GM21737 (cell line): ENCODE results near the gene MELK.

Experiments used
- ATAC-seq: cut with Tn5 transposase; IDR thresholded peaks from one replicate; pipeline ENCODE4 v1.9.1; 2021; ENCODE audit warnings: mild to moderate bottlenecking, moderate library complexity; ENCODE audit not compliant: unreplicated experiment

MELK gene

DNA sequence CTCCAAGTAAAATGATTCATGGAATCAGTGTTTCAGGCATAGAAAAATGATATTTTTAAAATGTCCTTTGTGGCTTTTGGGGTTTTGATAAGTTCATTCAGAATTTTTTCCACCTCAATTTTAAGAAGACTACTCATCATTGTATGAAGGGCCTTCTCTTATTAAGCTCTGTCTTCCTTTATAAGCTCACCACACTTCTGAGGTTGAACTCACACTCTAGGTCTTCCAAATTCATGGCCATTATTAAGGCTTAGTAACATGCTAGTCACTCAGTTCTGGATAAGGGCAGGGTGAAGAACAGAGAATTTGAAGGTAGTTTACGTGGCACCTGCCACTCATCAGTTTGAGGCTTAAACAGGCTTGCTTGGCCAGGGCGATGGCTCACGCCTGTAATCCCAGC is 4.2 kb downstream of the MELK start:
- ATAC-seq: no peak

- no peak for ATAC-seq
Observed at GRCh38 chr9:36584620-36585460, 12.1 kb downstream of the MELK start.

DNA sequence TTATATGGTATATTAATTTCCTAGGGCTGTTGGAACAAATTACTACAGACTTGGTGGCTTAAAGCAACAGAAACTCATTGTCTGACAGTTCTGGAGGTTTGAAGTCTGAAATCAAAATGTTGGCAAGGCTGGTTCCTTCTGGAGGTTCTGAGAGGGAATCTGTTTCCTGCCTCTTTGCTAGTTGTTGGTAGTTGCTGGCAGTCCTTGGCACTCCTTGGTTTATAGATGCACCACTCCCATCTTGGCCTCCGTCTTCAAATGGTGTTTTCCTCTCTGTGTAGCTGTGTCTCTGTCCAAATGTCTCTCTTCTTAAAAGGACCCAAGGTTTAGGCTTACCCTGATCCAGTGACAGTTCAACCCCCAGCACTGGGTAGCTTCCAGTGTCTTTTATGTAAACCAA is 17.5 kb downstream of the MELK start:
- no peak for ATAC-seq

GRCh38 chr9:36592801-36593583 is 20.3 kb downstream of the MELK start:
- ATAC-seq: no peak

- no peak for ATAC-seq
Observed at GRCh38 chr9:36594213-36594612, 21.5 kb downstream of the MELK start.

- no peak for ATAC-seq
Observed at GRCh38 chr9:36597412-36598178, 24.9 kb downstream of the MELK start.

GRCh38 chr9:36598273-36598672 is 25.6 kb downstream of the MELK start:
- ATAC-seq: no peak

DNA sequence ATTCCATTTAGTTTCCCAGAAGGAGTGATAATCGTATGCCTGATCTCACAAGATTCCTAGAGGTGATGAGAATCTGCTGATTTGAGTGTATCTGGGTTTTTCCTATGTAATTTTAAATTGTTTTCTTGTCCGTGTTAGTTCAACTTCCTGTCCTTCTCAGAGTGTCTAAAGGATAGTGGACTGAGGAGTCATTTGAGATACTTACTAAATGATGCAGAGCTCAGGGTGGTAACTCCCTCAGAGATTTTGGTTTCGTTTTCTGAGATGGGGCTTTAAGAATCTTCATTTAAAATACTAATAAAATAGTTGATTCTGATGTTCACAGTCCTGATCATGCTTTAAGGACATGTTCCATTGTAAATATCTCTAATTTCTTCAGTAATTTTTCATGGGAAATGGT is 30.3 kb downstream of the MELK start:
- ATAC-seq: no peak

DNA sequence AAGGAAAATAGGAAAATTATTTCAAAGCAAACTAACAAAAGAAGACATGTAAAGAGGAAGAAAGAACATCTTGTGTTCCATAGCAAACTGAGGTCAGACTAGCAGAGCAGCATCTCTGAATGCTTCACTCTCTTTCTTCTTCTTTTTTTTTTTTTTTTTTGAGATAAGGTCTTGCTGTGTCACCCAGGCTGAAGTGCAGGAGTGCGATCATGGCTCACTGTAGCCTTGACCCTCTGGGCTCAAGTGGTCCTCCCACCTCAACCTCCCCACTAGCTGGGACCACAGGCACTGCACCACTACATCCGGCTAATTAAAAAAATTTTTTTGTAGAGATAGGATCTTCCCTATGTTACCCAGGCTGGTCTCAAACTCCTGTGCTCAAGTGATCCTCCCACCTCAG is 36.6 kb downstream of the MELK start:
- ATAC-seq: no peak

- no peak for ATAC-seq
Observed at GRCh38 chr9:36622121-36622520, 49.4 kb downstream of the MELK start.

DNA sequence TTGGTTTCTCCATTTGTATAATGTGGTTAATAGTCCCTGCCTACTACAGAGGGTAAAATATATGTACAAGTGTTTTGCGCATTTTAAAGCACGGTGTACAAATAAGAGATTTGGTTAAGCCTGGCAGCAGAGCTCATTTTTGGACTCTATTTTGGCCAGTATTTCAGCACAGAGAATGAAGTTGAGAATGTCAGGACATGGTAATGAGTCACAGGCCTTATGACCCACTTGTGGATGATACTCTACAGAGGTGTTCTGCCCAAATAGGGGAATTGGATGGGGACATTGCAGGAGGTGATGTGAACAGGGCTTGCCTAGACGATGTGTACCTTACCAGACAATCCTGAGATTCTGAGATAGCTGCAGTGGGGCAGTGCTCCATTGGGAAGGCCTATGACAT is 50.6 kb downstream of the MELK start:
- no peak for ATAC-seq

- no peak for ATAC-seq
Observed at GRCh38 chr9:36625006-36625615, 52.4 kb downstream of the MELK start.

GRCh38 chr9:36632892-36633291 is 60.2 kb downstream of the MELK start:
- no peak for ATAC-seq

DNA sequence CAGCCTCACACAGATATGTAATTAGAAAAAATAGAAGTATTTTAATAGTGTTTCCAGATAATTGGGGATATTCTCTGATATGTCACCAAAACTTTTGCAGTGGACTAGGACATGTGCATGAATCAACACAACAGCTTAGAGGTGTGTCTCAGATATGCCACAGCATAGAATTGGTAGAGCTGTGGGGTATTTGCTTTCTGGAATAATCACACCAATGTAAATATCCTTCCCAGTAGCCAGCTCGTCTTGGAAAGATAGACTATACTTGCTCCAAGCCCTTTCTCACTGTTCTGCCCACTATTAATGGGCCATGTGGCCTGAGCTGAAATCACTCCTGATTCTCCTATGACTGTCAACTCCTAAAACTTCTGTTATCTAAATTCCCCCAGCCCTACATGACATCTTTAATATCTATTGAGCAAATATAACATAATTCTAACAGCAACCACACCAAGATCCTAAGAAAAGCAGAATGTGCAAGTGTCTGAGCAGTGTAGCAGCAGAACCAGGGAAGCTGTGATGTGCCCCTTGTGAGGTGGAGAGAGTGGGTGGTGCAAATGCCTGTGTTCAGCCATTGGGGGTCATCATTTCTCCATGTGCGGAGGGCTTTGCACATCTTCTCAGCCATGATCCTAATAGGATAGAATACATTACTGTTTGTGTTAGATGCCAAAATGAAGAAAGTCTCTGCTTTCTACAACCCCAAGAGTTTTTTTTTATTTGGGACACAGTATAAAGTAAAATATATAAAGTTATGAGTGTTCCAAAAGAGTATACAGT is 65.0 kb downstream of the MELK start:
- no peak for ATAC-seq

DNA sequence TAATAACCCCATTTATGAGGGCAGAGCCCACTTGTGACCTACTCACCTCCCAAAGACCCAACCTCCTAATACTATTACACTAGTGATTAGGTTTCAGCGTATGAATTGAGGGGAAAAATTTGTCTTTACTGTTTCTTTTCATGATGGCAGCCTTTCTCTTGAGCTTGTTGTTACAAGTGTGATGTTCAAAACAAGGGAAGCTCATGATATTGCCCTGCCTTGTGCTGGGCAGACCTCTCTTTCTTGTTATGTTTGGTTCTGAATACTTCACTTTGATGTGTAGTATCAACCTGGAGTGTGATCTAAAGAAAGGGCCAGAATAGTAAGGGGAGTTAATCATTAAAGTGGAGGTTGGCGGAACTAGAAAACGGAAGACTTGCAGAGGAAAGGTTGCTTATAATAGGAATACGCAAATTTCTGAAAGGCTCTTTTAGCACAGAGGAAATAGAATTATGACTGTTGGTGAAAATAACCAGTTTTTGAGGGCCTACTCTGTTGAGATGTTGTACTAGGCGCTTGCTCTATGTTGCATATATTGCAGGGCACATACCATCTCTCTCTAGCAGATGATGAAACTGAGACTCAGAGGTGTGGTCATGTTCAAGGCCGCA is 68.2 kb downstream of the MELK start:
- peak; percentile 69 for ATAC-seq

DNA sequence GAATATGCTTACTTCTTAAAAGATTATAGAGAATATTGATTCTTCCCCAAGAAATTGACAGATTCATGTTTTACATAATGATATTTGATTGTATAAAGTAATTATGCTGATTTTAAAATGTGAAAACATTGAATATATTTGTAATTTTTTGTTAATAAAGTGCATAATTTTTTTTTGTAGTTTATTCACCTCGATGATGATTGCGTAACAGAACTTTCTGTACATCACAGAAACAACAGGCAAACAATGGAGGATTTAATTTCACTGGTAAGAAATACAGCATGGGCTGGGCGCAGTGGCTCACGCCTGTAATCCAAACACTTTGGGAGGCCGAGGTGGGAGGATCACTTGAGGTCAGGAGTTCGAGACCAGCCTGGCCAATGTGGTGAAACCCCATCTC is 70.1 kb downstream of the MELK start:
- ATAC-seq: no peak

GRCh38 chr9:36656842-36657241 is 84.1 kb downstream of the MELK start:
- ATAC-seq: no peak

DNA sequence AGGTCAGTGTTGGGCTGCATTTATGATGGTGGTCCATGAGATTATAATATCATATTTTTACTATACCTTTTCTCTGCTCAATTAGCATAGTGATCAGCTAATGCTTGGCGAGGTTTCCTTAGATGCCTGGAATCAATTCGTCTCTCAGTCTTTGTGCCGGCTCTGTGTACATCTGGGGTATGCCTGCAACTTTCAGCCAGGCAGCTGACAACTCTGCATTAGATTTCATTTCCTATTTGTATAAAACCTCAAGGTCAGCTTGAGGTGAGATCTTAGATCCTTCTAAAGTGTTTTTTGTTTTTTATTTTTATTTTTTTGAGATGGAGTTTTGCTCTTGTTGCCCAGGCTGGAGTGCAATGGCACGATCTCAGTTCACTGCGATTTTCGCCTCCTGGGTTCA is 86.8 kb downstream of the MELK start:
- ATAC-seq: no peak

DNA sequence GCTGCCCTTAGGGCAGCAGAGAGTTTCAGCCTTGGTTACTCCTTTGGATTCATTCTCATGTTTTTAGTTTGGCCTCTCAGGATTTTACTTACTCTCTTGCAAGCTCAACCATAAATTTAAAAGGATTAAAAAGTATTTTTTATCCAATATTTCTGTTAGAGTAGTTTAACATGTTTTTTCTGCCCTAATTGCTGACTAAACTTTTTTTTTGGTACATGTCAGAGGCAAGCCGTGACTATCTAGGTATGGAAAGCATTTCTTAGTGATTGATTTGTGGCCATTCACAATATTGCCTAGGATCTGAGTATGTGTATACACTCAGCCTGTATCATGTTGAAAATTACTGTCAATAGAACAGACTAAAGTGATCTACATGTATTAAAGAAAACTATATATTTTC is 92.1 kb downstream of the MELK start:
- no peak for ATAC-seq

DNA sequence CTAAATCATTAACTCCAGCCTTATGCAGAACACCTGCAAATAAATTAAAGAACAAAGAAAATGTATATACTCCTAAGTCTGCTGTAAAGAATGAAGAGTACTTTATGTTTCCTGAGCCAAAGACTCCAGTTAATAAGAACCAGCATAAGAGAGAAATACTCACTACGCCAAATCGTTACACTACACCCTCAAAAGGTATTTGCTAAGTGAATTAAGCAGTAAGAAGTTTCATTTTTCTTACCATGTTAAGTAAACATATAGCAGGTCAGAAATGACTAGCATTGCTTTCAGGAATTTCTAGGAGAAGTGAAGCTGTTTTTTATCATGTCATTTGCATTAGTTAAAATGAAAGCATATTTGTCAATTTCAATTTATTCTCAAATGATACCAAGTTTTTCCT is 92.7 kb downstream of the MELK start:
- no peak for ATAC-seq
